HG03520 (cell line): Measurements from ENCODE around the gene ROCK2.

Experiments
- ATAC-seq: cut with Tn5 transposase; IDR thresholded peaks from one replicate; pipeline ENCODE4 v1.9.1; 2021; ENCODE audit warnings: mild to moderate bottlenecking, moderate library complexity; ENCODE audit not compliant: unreplicated experiment

Gene ROCK2

GRCh38 chr2:11368059-11368572, 23.7 kb upstream of the ROCK2 start:
- no peak for ATAC-seq

- no peak for ATAC-seq
Measured at GRCh38 chr2:11367170-11367730, 22.8 kb upstream of the ROCK2 start.

GRCh38 chr2:11366326-11366741, 21.9 kb upstream of the ROCK2 start:
- no peak for ATAC-seq

GRCh38 chr2:11365096-11365879, 20.9 kb upstream of the ROCK2 start:
- ATAC-seq = no peak

GRCh38 chr2:11364565-11364887, 20.1 kb upstream of the ROCK2 start:
- no peak for ATAC-seq

GRCh38 chr2:11363868-11364564, 19.6 kb upstream of the ROCK2 start:
- ATAC-seq = no peak

GRCh38 chr2:11359865-11360264, 15.4 kb upstream of the ROCK2 start:
- no peak for ATAC-seq

GRCh38 chr2:11357428-11357972, 13.1 kb upstream of the ROCK2 start:
- no peak for ATAC-seq

GRCh38 chr2:11356764-11357163, 12.3 kb upstream of the ROCK2 start:
- no peak for ATAC-seq

- ATAC-seq = no peak
Measured at GRCh38 chr2:11355194-11356053, 11.0 kb upstream of the ROCK2 start.

- ATAC-seq = no peak
Measured at GRCh38 chr2:11354363-11355154, 10.1 kb upstream of the ROCK2 start.

- ATAC-seq = no peak
Measured at GRCh38 chr2:11352781-11353537, 8.5 kb upstream of the ROCK2 start.

- no peak for ATAC-seq
Measured at GRCh38 chr2:11348209-11348749, 3.8 kb upstream of the ROCK2 start.

GRCh38 chr2:11347403-11347959, 3.0 kb upstream of the ROCK2 start:
- no peak for ATAC-seq

- ATAC-seq = no peak
Measured at GRCh38 chr2:11346023-11346482, 1.6 kb upstream of the ROCK2 start.

GRCh38 chr2:11344956-11345677, 681 bp upstream of the ROCK2 start:
- ATAC-seq = peak; percentile 30

GRCh38 chr2:11343650-11344341, 640 bp downstream of the ROCK2 start:
- peak; percentile 25 for ATAC-seq

GRCh38 chr2:11343368-11343649, 1.1 kb downstream of the ROCK2 start:
- peak; percentile 32 for ATAC-seq
